HG03521 (cell line): ENCODE data around the gene DAPK2.

ENCODE experiments used
- ATAC-seq: cut with Tn5 transposase; IDR thresholded peaks from one replicate; pipeline ENCODE4 v1.9.1; 2021; ENCODE audit warnings: mild to moderate bottlenecking, moderate library complexity; ENCODE audit not compliant: unreplicated experiment

DAPK2 gene

DNA sequence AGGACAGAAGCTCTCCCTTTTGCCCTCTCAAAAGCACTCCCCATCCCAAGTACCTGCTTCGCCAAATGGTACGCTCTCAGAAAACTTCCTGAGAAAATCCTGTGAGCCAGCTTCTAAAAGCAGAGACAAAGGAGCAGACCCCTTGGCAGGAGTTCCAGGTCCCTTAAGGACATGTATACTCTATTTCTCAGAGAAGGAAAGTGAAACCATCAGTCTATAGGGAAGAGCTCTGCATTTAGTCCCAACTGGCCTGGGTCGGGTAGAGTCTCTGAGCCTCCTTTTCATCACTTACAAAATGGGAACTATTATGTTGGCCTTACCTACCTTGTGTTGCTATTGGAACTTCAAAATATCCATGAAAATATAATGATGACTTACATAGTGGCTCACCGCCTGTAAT lies 19.7 kb downstream of the DAPK2 start:
- no peak for ATAC-seq

GRCh38 chr15:64024172-64025050 lies 21.9 kb downstream of the DAPK2 start:
- ATAC-seq = no peak

GRCh38 chr15:64023220-64023619 lies 23.1 kb downstream of the DAPK2 start:
- ATAC-seq = no peak

DNA sequence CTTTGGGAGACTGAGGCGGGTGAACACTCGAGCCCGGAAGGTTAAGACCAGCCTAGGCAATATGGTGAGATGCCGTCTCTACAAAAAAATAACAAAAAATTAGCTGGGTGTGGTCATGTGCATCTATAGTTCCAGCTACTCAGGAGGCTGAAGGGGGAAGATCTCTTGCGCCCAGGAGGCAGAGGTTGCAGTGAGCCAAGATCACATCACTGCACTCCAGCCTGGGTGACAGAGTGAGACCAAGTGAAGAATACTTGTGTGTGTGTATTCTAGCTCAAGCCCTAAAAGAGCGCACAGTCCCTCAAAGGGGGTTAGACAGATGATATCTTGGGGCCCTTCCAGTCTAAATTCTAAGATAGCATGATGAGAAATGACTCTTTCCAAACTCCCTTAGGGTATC lies 23.7 kb downstream of the DAPK2 start:
- no peak for ATAC-seq

GRCh38 chr15:64019764-64020163 lies 26.5 kb downstream of the DAPK2 start:
- no peak for ATAC-seq

GRCh38 chr15:64017591-64018163 lies 28.6 kb downstream of the DAPK2 start:
- ATAC-seq = no peak

- ATAC-seq = no peak
Observed at GRCh38 chr15:64017082-64017588, 29.1 kb downstream of the DAPK2 start.

DNA sequence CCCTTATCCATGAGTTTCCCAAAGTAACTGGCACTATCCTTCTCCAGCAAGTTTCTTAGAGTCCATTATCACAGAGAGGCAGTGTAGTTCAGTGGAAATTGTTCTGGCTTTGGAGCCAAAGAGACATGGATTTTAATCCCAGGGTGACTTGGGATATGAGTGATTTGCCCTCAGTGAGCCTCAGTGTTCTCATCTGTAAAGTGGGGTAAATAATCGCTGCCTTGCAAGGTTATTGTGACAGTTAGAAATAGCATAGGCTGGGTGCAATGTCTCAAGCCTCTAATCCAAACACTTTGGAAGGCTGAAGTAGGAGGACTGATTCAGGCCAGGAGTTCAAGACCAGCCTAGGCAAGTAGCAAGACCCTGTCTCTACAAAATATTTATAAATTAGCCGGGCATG lies 30.0 kb downstream of the DAPK2 start:
- no peak for ATAC-seq

DNA sequence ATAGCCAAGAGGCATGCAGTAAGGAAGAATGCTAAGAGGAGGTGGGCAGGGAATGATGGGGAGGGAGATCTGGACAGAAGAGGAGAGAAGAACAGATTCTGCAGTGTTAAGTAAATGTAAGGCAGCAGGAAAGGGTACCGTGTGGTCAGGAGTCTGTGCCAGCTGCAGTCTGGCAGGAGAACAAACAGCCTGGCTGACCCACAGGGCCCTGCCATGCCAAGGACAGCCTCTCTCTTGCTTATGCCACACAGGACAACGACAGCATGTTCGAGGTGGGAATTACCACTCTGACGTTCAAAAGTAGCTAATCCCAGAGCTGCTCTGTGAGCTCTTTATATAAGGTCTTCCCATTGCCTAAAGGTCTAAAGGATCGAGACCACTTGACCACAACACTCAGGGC lies 31.3 kb downstream of the DAPK2 start:
- ATAC-seq = no peak

DNA sequence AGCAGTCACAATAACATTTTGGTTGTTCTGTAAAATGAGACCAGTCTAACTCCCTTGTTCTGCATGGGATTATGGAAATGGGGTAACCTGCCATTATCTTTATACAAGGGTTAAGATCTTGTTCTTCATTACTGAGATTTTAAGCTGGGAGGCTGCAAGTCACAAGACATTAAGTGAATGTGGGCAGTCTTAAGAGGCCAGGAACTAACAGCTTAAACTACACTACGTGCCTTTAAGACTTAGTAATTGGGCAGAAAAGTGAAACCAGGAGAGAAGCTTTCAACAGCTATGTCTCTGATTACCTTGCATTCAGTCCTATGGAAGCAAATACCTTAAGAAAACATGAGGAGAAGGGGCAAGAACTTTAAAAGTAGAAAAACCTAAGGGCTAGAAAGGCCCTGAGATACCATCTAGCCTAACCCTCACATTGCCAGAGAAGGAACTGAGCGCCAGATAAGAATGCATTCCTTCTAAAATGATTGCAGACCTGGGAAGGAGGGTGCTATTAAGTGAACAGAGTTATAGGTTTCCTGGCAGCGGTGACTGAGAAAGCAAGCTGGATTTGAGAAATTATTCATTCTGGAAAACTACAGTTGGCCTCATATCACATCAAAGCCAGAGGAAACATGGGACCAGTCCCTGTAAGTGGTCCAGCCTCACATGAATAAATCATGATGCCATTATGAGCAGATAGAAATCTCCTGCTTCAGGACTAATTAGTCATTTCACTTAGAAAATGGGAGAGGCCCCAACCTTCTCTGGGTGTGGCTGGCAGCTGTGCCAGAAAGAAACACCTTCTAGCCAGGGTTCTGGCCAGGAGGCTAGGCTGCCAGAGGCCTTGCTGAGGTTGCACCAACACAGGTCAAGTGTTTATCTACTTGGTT lies 32.9 kb downstream of the DAPK2 start:
- ATAC-seq = no peak

- ATAC-seq = no peak
Observed at GRCh38 chr15:64011736-64012135, 34.5 kb downstream of the DAPK2 start.

DNA sequence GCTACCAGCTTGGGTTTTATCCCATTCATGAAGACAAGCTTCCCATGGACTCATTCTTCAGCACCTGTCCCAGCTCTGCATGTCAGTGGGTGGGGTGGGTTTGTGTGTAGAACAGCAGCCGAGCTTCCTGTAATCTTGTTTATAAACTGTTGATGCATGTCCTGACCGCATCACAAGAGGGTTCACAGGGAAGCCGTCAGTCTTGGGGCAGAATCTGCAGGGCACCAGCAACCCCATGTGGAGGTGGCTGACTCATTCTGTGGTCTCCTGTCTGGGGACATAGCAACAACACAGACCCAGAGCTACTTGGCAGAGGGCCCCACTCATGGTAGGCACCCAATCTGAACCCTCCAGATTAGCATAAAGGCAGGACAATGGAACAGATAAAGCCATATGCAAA lies 35.6 kb downstream of the DAPK2 start:
- ATAC-seq = peak; percentile 82

DNA sequence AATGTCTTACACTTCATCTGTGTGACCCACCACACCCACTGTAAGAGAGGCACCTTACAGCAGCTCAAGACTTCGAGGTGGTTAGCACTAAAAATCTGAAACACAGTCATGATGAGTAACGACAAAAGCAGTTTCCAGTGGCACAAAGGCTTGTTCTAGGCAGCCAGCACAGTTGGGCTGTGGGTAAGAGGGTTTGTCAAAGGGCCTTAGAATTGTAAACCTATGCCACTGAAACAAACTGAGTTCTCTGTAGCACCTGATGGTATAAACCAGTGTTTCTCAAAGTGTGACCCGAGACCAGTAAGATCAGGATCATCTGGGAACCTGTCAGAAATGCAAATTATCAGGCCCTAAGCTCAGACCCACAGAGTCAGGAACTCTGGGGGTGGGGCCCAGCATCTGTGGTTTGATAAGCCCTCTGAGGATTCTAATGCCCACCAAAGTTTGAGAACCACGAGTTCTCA lies 36.5 kb downstream of the DAPK2 start:
- no peak for ATAC-seq

DNA sequence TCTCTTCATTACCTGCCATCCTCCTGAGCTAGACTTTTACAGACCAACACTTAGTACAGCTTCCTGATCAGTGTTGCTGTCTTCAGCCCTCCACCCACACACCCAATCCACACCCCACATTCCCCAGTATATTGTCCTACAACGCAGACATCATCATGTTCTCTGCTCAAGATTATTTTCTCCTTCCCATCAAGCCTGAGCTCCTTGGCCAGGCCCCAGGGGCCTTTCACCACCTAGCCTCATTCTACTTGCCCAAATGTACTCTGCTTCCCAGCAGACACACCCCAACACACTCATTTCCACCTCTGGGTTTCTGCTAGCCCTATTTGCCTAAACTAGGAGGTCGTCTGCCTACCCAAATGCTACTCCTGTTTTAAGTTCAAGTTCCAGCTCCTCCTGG lies 37.0 kb downstream of the DAPK2 start:
- no peak for ATAC-seq

- ATAC-seq = no peak
Observed at GRCh38 chr15:64008177-64008576, 38.1 kb downstream of the DAPK2 start.

DNA sequence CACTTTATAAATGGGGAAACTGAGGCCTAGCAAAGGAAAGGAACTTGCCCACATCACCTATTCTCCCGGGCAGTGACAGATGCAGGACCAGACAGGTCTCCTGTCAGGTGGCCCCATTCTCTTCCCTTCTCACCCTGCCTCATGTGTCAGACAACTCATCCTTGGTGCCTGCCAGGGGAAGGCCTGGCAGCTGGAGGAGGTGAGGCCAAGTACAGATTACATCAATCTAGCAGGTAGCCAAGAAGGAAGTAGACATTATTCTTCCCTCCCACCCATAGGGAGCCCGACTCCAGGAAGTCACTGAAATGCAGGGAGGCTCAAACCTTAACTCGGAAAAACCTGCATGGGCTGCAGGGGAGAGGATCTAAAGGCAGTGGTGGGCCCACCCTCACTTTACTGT lies 39.6 kb downstream of the DAPK2 start:
- ATAC-seq = no peak

- no peak for ATAC-seq
Observed at GRCh38 chr15:64004587-64004986, 41.7 kb downstream of the DAPK2 start.

DNA sequence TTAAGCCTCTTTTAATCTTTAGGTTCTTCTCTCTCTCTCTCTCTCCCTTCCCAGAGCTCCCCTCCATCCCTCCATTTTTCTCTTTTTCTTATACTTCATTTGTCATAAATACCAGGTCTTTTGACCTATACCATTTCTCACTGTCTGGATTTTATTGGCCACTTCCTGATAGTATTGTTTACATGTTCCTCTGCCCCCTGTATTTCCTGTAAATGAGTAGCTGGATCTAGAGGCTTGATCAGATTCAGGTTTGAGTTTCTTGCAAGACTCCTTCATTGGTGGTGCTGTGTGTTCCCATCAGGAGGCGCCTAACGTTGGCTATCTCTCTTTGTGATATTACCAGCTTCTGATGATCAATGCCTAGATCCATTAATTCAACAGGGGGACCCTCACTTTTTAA lies 42.2 kb downstream of the DAPK2 start:
- no peak for ATAC-seq

DNA sequence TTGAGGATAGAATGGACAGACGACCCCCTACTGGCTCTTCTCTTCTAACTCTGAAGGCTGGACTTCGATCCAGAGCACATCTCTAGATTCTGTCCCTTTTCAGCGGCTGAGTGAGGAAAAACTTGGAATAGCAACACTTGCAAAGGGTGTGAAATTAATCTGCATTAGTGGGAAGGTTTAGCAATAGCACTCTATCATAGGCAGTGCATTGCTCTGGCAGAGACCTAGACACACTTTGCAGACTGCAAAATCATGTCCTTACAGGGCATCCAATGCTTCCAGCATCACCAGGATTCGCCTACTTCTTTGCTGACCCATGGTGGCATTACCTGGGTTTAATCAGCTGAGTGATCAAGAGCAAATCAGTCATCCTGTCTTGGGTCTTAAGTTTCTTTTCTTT lies 43.1 kb downstream of the DAPK2 start:
- ATAC-seq = no peak

- ATAC-seq = no peak
Observed at GRCh38 chr15:64001148-64001547, 45.1 kb downstream of the DAPK2 start.

GRCh38 chr15:64000183-64000951 lies 45.9 kb downstream of the DAPK2 start:
- no peak for ATAC-seq
